ENCODE results near the gene UPF3A. TPM values are rescaled to one million over a fixed set of nuclear protein-coding genes. Genes with fewer than 3 reads are reported as not detected.
"Not testable (repeated sequence)": the region's sequence is repeated elsewhere in the genome, so short reads cannot be mapped to it uniquely, and the experiment has no call there.

The UPF3A gene
- total and polyA plus RNA-seq, 10 of the 15 experiments (the other 5 are each of a cell fraction or from before 2014, with no cell fraction given): 18.6 to 61.5 (median 43.3) TPM

DNA sequence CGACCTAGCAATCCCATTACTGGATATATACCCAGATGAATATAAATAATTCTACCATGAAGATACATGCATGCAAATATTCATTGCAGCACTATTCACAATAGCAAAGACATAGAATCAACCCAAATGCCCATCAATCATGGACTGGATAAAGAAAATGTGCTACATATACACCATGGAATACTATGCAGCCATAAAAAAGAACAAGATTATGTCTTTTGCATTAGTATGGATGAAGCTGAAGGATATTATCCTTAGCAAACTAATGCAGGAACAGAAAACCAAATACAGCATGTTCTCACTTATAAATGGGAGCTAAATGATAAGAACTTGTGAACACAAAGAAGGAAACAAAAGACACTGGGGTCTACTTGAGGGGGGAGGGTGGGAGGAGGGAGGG is 55.1 kb downstream of the UPF3A start:
- H3K4me2 ChIP-seq (ENCODE audit: control insufficient read depth, insufficient read depth); H3K27ac ChIP-seq (ENCODE audit: control insufficient read depth, insufficient read depth); H3K36me3 ChIP-seq (ENCODE audit: control insufficient read depth in 2 of 2, insufficient read depth in 2 of 2, low read length in 1 of 2); H3K27me3 ChIP-seq (replicated peaks in 1 of 2; ENCODE audit: control insufficient read depth in 2 of 2, insufficient read depth in 2 of 2, low read length in 1 of 2); H3K9me3 ChIP-seq (replicated peaks; ENCODE audit: control insufficient read depth, insufficient read depth, low read length); ATAC-seq; H4K20me1 ChIP-seq (ENCODE audit: control insufficient read depth, insufficient read depth); H2AFZ ChIP-seq (ENCODE audit: control insufficient read depth, low read depth, low read length); H3K4me3 ChIP-seq; H3K79me2 ChIP-seq (ENCODE audit: control insufficient read depth, insufficient read depth, low read length); H3K9ac ChIP-seq (ENCODE audit: control insufficient read depth, insufficient read depth, low read length); BruUV-seq (replicated peaks); intact Hi-C loops (cut with micrococcal nuclease; ENCODE audit: unreplicated experiment); DNase-seq (ENCODE audit: low read depth, low spot score); in situ Hi-C loops (cut with MboI); FAIRE-seq: not testable (repeated sequence)
- ChIA-PET CTCF (interaction anchor here (0.9 to 1.5 kb wide), 4 partner anchors 19 to 82 kb away, joined by 3 to 4 read pairs (median 3); no protein-coding TSS in a partner anchor), POLR2A (interaction anchor here (0.6 to 1.0 kb wide), 2 partner anchors 67 to 313 kb away, joined by 3 to 4 read pairs; no protein-coding TSS in a partner anchor), RAD21 (ENCODE audit: unreplicated experiment) (interaction anchor here (0.8 kb wide), 1 partner anchor 10 kb away, joined by 3 read pairs; no protein-coding TSS in a partner anchor), SMC1A (ENCODE audit: uncharacterized antibody, unreplicated experiment) (interaction anchor here (0.8 to 7.6 kb wide), 5 partner anchors 11 to 101 kb away, joined by 3 to 43 read pairs (median 3); no protein-coding TSS in a partner anchor)
- H3K4me1 ChIP-seq (ENCODE audit: control insufficient read depth, insufficient read depth, low read length): peaks cover 19% of the 10 kb centered on the region
- WGBS (ENCODE audit: insufficient coverage, insufficient replicate concordance, low lambda C conversion rate, missing lambda C conversion rate): 0% methylated on average over 1 of the region's 1 CpG

DNA sequence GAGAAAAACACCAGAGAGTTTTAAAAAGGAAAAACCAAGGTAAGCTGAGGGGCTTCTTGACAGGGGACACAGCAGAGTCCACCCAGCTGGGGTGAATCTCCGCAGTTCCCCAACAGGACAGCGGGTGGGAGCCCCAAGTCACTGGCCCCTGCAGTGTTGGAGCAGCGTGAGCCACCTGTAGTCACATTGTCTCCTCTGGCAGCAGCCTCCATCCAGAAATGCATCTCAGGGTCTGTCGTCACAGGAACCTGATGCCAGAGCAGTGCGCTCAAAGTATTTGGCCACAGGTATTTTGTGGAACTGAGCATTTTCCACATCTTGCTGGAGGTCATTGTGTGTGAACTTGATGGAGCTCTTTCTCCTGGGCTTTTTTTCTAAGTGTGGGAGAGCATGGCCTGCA is 57.6 kb downstream of the UPF3A start:
- Histone ChIP-seq H3K79me2 (ENCODE audit: control insufficient read depth, insufficient read depth, low read length) (no peaks in the 10 kb centered on the region), H3K9me3 (replicated peaks; ENCODE audit: control insufficient read depth, insufficient read depth, low read length) (no peaks in the 10 kb centered on the region; the same call in 2 of the 3 replicates), H3K36me3 (ENCODE audit: control insufficient read depth in 2 of 2, insufficient read depth in 2 of 2, low read length in 1 of 2) (no peaks in the 10 kb centered on the region), H3K4me1 (ENCODE audit: control insufficient read depth, insufficient read depth, low read length) (peaks cover 16% of the 10 kb centered on the region), H4K20me1 (ENCODE audit: control insufficient read depth, insufficient read depth) (no peaks in the 10 kb centered on the region), H3K4me3 (no peak overlapping the region), H3K9ac (ENCODE audit: control insufficient read depth, insufficient read depth, low read length) (no peak overlapping the region), H3K4me2 (ENCODE audit: control insufficient read depth, insufficient read depth) (no peak overlapping the region), H3K27me3 (replicated peaks in 1 of 2; ENCODE audit: control insufficient read depth in 2 of 2, insufficient read depth in 2 of 2, low read length in 1 of 2) (no peaks in the 10 kb centered on the region), H2AFZ (ENCODE audit: control insufficient read depth, low read depth, low read length) (no peak overlapping the region), H3K27ac (ENCODE audit: control insufficient read depth, insufficient read depth) (no peak overlapping the region)
- in situ Hi-C loops (cut with MboI): no loop called here
- ChIA-PET CTCF (interaction anchor here (0.9 to 2.8 kb wide), 8 partner anchors 11 to 104 kb away, joined by 3 to 13 read pairs (median 3); partner anchors contain the start of gene CDC16), POLR2A (interaction anchor here (0.9 kb wide), 1 partner anchor 94 kb away, joined by 3 read pairs; no protein-coding TSS in a partner anchor), SMC1A (ENCODE audit: uncharacterized antibody, unreplicated experiment) (interaction anchor here (0.7 to 7.6 kb wide), 9 partner anchors 11 to 103 kb away, joined by 3 to 43 read pairs (median 3); partner anchors contain the start of gene UPF3A), RAD21 (ENCODE audit: unreplicated experiment) (interaction anchor here (0.9 to 1.1 kb wide), 3 partner anchors 21 to 59 kb away, joined by 3 to 5 read pairs (median 3); no protein-coding TSS in a partner anchor)
- no peak for TF ChIP-seq TCF7 (IDR thresholded peaks at IDR 0.05; ENCODE audit: borderline replicate concordance)
- TF ChIP-seq, protein P1, sequence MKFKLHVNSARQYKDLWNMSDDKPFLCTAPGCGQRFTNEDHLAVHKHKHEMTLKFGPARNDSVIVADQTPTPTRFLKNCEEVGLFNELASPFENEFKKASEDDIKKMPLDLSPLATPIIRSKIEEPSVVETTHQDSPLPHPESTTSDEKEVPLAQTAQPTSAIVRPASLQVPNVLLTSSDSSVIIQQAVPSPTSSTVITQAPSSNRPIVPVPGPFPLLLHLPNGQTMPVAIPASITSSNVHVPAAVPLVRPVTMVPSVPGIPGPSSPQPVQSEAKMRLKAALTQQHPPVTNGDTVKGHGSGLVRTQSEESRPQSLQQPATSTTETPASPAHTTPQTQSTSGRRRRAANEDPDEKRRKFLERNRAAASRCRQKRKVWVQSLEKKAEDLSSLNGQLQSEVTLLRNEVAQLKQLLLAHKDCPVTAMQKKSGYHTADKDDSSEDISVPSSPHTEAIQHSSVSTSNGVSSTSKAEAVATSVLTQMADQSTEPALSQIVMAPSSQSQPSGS (IDR thresholded peaks at IDR 0.05; ENCODE audit: low read length): no peak
- TF ChIP-seq, protein P2, sequence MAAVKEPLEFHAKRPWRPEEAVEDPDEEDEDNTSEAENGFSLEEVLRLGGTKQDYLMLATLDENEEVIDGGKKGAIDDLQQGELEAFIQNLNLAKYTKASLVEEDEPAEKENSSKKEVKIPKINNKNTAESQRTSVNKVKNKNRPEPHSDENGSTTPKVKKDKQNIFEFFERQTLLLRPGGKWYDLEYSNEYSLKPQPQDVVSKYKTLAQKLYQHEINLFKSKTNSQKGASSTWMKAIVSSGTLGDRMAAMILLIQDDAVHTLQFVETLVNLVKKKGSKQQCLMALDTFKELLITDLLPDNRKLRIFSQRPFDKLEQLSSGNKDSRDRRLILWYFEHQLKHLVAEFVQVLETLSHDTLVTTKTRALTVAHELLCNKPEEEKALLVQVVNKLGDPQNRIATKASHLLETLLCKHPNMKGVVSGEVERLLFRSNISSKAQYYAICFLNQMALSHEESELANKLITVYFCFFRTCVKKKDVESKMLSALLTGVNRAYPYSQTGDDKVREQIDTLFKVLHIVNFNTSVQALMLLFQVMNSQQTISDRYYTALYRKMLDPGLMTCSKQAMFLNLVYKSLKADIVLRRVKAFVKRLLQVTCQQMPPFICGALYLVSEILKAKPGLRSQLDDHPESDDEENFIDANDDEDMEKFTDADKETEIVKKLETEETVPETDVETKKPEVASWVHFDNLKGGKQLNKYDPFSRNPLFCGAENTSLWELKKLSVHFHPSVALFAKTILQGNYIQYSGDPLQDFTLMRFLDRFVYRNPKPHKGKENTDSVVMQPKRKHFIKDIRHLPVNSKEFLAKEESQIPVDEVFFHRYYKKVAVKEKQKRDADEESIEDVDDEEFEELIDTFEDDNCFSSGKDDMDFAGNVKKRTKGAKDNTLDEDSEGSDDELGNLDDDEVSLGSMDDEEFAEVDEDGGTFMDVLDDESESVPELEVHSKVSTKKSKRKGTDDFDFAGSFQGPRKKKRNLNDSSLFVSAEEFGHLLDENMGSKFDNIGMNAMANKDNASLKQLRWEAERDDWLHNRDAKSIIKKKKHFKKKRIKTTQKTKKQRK (IDR thresholded peaks at IDR 0.05; ENCODE audit: low read depth, low read length): no peak
- FAIRE-seq (no peak), DNase-seq (ENCODE audit: low read depth, low spot score) (no peak), ATAC-seq (no peak)
- 93% methylated on average over 5 of the region's 5 CpGs for WGBS (ENCODE audit: insufficient coverage, insufficient replicate concordance, low lambda C conversion rate, missing lambda C conversion rate)
- BruUV-seq (replicated peaks): no TSS peak
- intact Hi-C loops (cut with micrococcal nuclease; ENCODE audit: unreplicated experiment): no loop called here

All from GM12878 (cell line).